UCSD-AML1 (cell line): Measurements from ENCODE around the gene FBXL7.

Experiments
- DNase-seq: peaks from one replicate; lab custom pipeline; 2025; ENCODE audit not compliant: unreplicated experiment; lab: John Stamatoyannopoulos, UW

The FBXL7 gene

GRCh38 chr5:15538516-15538915 is 38.5 kb downstream of the FBXL7 start:
- DNase-seq, result no peak

GRCh38 chr5:15539951-15540350 is 40.0 kb downstream of the FBXL7 start:
- DNase-seq, result no peak

GRCh38 chr5:15544039-15544438 is 44.1 kb downstream of the FBXL7 start:
- DNase-seq, result no peak

GRCh38 chr5:15545082-15545481 is 45.1 kb downstream of the FBXL7 start:
- DNase-seq, result no peak

GRCh38 chr5:15547261-15547839 is 47.4 kb downstream of the FBXL7 start:
- no peak for DNase-seq

- DNase-seq, result no peak
These were observed 50.0 kb downstream of the FBXL7 start for GRCh38 chr5:15549961-15550360.

- DNase-seq, result no peak
These were observed 50.6 kb downstream of the FBXL7 start for GRCh38 chr5:15550502-15551112.

GRCh38 chr5:15551113-15551504 is 51.1 kb downstream of the FBXL7 start:
- DNase-seq, result no peak

- no peak for DNase-seq
These were observed 54.6 kb downstream of the FBXL7 start for GRCh38 chr5:15554542-15554941.

GRCh38 chr5:15555176-15555575 is 55.2 kb downstream of the FBXL7 start:
- DNase-seq, result no peak

- no peak for DNase-seq
These were observed 58.3 kb downstream of the FBXL7 start for GRCh38 chr5:15558240-15558639.

GRCh38 chr5:15558681-15559080 is 58.7 kb downstream of the FBXL7 start:
- no peak for DNase-seq

- no peak for DNase-seq
These were observed 60.4 kb downstream of the FBXL7 start for GRCh38 chr5:15560421-15560820.

- no peak for DNase-seq
These were observed 64.5 kb downstream of the FBXL7 start for GRCh38 chr5:15564523-15564922.

- DNase-seq, result no peak
These were observed 65.0 kb downstream of the FBXL7 start for GRCh38 chr5:15564957-15565356.

GRCh38 chr5:15566306-15566705 is 66.3 kb downstream of the FBXL7 start:
- no peak for DNase-seq

- DNase-seq, result no peak
These were observed 66.8 kb downstream of the FBXL7 start for GRCh38 chr5:15566789-15567188.

- no peak for DNase-seq
These were observed 70.5 kb downstream of the FBXL7 start for GRCh38 chr5:15570491-15570890.

GRCh38 chr5:15571081-15571480 is 71.1 kb downstream of the FBXL7 start:
- DNase-seq, result no peak

- no peak for DNase-seq
These were observed 71.6 kb downstream of the FBXL7 start for GRCh38 chr5:15571618-15572017.

GRCh38 chr5:15573590-15573989 is 73.6 kb downstream of the FBXL7 start:
- no peak for DNase-seq

GRCh38 chr5:15574128-15574527 is 74.1 kb downstream of the FBXL7 start:
- no peak for DNase-seq

GRCh38 chr5:15574806-15575325 is 74.9 kb downstream of the FBXL7 start:
- no peak for DNase-seq
